GM19351 (cell line): Measurements from ENCODE around the gene GPR156.

ENCODE experiments used
- ATAC-seq: cut with Tn5 transposase; IDR thresholded peaks from one replicate; pipeline ENCODE4 v1.9.1; 2021; ENCODE audit warnings: mild to moderate bottlenecking, moderate library complexity; ENCODE audit not compliant: unreplicated experiment

GPR156 gene

GRCh38 chr3:120198305-120198878, 86.6 kb downstream of the GPR156 start:
- ATAC-seq: no peak

GRCh38 chr3:120196812-120197211, 88.2 kb downstream of the GPR156 start:
- no peak for ATAC-seq

GRCh38 chr3:120196333-120196732, 88.7 kb downstream of the GPR156 start:
- no peak for ATAC-seq

DNA sequence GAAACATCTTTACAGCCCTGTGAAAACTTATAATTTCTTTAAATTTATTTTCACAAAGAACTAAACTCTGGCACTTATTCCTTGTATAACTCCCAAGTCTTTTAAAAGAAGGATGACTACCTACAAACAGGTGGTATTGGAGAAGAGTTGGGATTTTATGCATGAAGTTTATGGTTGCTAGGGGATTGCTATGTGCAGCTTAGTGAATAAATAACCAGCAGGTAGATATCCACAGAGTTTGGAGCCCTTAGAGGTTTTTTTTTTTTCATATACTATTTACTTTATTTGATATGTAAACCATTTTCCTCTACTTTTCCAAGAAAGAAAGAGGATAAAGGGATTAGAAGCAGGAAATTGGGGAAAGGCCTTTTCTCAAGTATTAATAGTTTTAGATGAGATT, 91.5 kb downstream of the GPR156 start:
- ATAC-seq: no peak

DNA sequence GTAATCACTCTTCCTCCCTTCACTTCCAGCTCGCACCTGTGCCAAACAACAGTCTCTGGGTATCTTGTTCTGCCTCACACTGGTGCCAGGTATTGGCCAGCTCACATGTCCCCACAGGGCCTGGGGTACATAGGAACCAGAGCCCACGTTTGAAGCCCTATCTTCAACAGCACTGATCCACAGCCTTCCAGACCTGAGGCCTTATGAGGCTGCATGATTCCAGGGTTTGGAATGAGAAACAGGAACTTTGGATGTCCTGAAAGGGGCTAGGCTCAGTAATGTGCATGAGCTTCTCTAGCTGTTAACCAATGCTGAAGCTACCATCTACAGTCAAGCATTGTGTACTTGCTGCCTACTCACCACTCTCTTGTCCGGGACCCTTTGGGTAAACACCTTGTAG, 92.4 kb downstream of the GPR156 start:
- ATAC-seq: no peak

DNA sequence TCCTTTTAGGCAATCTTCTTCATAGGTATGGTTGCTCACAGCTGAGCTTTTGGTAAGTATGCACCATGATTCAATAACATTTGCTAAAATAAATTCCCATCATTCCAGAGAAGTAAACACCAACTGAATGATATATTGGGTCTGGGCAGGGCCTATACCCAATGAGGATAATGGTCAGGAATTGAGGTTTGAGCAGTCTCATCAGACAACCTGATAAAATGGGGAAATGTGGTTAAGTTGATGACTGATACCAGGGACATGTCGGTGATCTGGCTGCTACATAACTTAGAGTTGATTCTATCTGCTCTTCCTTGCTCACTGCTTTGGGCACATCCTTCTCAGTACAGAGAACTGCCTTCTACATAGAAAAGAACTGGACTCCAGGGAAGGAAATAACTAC, 92.9 kb downstream of the GPR156 start:
- no peak for ATAC-seq

DNA sequence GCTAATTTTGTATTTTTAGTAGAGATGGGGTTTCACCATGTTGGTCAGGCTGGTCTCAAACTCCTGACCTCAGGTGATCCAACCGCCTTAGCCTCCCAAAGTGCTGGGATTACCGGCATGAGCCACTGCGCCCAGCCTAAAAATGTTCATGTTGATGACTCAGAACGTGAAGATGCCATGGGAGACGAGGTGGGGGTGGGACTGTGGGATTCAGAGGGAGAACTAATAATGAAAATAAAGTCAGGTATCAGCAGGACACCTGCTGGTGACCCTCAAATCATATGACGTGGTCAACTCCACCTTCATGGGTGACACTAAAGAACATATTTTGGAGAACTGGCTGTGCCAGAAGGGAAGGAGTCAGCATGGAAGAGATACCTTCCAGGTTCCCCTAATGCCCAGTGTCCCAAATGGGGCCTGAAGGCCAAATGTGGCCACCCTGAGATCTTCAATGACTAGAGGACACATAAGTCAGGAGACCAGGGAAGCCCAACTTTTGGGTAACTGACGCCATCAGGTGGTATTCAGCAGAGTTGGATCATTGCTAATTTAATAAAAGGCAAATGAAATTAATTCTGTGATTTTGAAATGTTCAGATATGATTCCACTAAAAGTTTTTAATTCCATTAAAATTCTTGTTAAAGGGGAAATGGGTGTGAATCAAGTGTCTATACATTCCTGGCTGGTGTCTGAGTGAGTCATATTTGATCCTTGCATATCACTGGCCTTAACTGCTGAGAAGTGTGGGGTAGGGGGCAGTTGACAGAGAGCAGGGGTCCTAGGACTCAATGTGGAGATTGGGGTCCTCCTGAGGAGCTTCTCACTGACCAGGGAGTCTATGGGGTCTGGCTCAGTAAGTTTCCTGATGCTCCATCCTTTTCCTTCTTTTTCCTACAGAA, 102.2 kb downstream of the GPR156 start:
- no peak for ATAC-seq

DNA sequence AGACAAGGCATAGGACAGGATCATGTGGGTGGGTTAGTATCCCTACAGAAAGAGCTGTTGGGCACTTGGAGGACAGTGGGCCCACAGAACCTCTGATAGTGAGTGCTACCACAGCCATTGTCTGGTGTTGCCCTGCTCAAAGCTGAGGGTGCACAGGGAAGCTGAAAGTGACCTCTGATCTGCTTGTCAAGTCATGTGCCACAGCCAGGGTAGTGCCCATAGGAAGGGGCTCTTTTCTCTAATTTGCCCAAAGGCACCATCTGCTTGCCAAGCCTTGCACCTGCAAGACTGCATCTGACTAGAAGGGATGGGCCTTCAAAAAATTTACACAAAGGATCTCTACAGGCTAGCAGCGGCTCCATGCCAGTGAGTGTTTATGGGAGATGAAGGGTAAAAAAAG, 103.4 kb downstream of the GPR156 start:
- ATAC-seq: no peak

GRCh38 chr3:120180731-120181412, 104.2 kb downstream of the GPR156 start:
- no peak for ATAC-seq

DNA sequence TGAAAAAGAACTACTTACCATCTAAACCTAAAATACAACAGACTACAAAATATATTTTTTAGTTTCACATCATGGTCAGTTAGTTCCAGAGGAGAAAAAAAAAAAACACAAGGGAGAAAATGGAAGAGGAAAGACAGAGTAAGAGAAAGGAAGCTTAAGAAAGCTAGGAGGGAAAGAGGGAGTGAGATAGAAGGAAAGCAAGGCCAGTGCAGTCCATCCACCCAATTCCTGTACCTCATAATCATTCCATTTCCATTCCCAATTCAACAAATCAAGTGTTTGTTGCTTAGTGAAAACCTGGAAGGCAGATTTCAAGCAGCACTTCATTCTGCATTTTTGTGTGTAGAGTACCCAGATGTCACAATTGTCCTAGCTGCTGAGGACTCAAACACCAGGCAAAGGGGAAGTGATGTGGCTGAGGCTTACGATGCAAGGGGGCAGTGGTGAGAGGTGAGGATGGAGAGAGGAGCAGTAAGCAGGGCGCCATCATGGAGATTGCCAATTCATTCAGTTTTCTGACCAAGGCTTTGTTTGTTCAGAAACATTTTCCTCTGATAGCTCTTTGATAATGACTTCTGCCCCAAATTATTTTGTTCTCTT, 107.2 kb downstream of the GPR156 start:
- ATAC-seq: no peak

DNA sequence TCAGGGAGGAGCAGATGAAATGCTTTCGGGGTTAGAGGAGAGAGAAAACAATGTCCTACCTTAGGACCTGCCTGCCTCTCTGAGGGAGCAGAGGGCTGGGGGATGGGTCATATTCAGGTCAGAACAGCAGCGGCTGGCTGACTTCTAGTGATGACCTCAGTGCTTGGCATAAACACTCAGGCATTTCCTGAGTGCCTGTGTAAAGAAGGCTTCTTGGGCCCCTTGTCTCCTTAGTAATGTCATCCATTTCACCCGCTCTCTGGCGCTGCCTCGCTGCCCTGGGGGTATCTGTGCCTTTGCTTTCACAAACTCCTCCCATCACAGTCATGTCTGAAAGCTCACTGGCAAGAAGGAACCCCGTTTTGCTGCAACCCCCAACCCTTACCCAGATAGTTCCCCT, 107.9 kb downstream of the GPR156 start:
- ATAC-seq: no peak

- no peak for ATAC-seq
These were observed 110.0 kb downstream of the GPR156 start for GRCh38 chr3:120174811-120175539.

GRCh38 chr3:120173056-120173675, 111.9 kb downstream of the GPR156 start:
- ATAC-seq: no peak

DNA sequence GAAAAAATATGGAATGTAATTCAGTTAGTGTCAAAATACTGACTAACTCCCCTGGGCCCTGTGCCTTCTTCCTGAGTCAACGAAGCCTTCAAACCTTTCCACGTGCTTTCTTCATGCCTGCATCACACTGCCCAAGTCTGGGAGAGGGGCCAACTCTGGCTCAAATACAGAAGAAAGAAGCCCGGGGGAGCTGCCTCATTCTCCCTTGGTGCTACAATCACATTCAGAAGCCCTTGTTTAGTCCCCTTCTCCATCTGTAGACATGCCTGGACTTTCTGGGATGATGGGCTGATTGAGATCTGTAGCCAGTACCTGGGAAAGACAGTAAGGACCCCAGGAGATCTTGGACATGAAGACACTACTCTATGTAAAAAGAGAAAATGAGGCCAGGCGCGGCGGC, 113.0 kb downstream of the GPR156 start:
- no peak for ATAC-seq

DNA sequence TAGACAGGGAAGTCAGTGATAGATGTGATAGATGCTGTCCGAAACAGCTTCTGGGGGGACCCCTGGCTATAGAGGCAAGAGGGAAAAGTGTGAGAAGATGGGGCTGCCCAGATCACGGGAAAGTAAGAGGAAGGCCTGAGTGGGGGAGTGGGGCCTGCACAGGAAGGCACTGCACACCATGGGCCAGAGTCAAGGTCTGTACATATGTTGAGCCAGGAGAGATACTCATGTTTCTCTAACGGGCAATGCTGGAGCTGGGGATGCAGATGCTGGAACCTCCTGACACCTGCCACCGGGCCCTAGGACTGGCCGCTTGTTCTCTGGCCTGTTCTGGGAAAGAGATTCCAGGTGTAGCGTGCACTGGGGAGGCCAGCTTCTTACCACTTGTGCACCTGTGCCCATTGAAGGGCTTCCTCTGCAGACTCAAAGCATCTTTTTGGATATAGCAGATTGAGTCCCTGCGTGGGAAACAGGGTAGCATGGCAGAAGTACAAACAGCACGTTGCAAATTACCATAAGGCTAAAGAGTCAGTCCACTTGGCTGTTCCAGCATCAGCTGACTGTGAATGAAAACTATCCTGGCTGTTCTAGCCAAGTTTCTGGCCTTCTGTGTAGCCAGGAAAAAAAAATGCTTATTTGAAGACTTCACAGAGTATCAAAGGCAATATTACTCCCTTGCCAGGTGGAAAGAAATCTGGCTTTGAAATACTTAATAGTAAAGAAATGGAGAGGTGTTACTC, 113.7 kb downstream of the GPR156 start:
- no peak for ATAC-seq

DNA sequence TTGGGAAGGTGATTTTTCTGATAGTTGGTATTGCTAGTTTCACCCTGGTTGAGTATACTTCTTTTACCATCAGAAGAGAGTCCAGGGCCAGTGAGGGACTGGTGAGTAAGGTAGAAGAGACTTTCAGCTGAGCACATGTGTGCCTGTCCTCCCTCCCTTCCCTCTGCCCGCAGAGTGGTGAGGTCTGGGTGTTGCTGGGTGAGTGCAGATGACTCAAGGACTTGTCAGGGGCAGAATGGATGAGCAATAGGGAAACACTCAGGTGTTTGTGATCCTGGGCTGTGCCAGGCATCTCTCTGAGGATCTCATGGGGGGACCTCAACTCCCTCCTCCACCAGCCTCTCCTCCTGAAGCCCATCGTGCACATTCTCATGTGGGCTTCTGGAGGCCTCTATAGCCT, 114.8 kb downstream of the GPR156 start:
- no peak for ATAC-seq

- no peak for ATAC-seq
These were observed 115.6 kb downstream of the GPR156 start for GRCh38 chr3:120169407-120169806.

GRCh38 chr3:120168611-120169010, 116.4 kb downstream of the GPR156 start:
- no peak for ATAC-seq

DNA sequence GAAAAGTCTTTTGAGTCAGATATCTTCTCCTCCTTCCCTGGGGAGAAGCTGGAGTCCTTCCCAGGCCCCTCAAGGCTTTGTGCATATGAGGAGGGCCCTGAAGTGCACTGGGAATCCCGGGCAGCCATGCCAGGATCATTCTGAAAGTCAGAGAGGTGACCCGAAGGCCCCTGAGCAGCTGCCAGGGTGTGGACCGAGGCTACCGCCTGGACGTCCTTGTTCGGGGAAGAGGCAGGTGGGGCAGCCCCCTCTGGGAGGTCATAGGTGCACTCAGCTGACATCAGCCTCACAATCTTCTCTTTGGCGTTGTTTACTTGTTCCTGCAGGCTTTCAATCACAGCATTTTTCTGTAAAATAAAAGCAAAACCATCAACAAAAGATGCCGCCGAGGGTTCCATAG, 117.0 kb downstream of the GPR156 start:
- no peak for ATAC-seq

DNA sequence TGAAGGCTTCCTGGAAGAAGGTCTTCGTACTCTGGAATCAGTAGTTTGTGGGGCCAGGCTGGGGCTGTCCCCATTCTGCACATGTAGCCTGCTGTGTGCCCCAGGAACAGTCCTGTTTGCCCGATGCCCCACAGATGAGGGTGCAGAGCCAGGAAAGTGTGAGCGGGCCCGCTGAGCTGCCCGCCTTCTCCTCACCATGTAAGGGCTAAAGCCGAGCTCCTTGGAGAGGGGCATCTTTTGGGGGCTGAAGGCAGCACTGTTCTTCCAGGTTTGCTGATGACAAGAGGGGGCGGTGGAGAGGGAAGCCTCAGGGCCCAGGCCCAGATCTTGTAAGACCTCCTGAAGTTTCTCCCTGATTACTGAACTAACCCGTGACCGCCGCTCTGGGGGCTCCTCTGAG, 117.5 kb downstream of the GPR156 start:
- ATAC-seq: no peak
